ENCODE results near the gene GYPA.
"Not testable (repeated sequence)": the region's sequence is repeated elsewhere in the genome, so short reads cannot be mapped to it uniquely, and the experiment has no call there.

GYPA gene

GRCh38 chr4:144142690-144143326 is 2.3 kb upstream of the GYPA start:
- peak in 1 of 2 experiments; percentile 11 for DNase-seq (ENCODE audit: low read depth in 1 of 2, low spot score in 1 of 2)
- H3K4me3 ChIP-seq (replicated peaks; ENCODE audit: insufficient read depth, low read length); H3K27ac ChIP-seq (replicated peaks); H3K27me3 ChIP-seq (ENCODE audit: insufficient read depth, poor library complexity, severe bottlenecking): not testable (repeated sequence)
- TF ChIP-seq CTCF (IDR thresholded peaks at IDR 0.05; ENCODE audit: insufficient read depth, low read length) = peak; percentile 25

- H3K27ac ChIP-seq (replicated peaks) = no peak overlapping the region
- no peak overlapping the region for H3K4me3 ChIP-seq (replicated peaks; ENCODE audit: insufficient read depth, low read length)
- H3K27me3 ChIP-seq (ENCODE audit: insufficient read depth, poor library complexity, severe bottlenecking) = no peaks in the 10 kb centered on the region
- no peak for DNase-seq (ENCODE audit: low read depth in 1 of 2, low spot score in 1 of 2)
- TF ChIP-seq POLR2AphosphoS5 (IDR thresholded peaks at IDR 0.05; ENCODE audit: low read depth) (no peak), CTCF (IDR thresholded peaks at IDR 0.05; ENCODE audit: insufficient read depth, low read length) (no peak), GABPA (IDR thresholded peaks at IDR 0.05; ENCODE audit: low read depth) (no peak), REST (IDR thresholded peaks at IDR 0.05; ENCODE audit: insufficient replicate concordance, low read depth) (no peak)
Measured at GRCh38 chr4:144141493-144141892, 975 bp upstream of the GYPA start.

- not testable (repeated sequence) for H3K27ac ChIP-seq (replicated peaks); H3K4me3 ChIP-seq (replicated peaks; ENCODE audit: insufficient read depth, low read length); DNase-seq (ENCODE audit: low read depth in 1 of 2, low spot score in 1 of 2); H3K27me3 ChIP-seq (ENCODE audit: insufficient read depth, poor library complexity, severe bottlenecking)
Measured at GRCh38 chr4:144139991-144140390, 527 bp downstream of the GYPA start.

GRCh38 chr4:144139547-144139946 is 971 bp downstream of the GYPA start:
- H3K4me3 ChIP-seq (replicated peaks; ENCODE audit: insufficient read depth, low read length); H3K27me3 ChIP-seq (ENCODE audit: insufficient read depth, poor library complexity, severe bottlenecking); DNase-seq (ENCODE audit: low read depth in 1 of 2, low spot score in 1 of 2); H3K27ac ChIP-seq (replicated peaks): not testable (repeated sequence)

GRCh38 chr4:144138239-144138638 is 2.3 kb downstream of the GYPA start:
- H3K27ac ChIP-seq (replicated peaks); H3K27me3 ChIP-seq (ENCODE audit: insufficient read depth, poor library complexity, severe bottlenecking); H3K4me3 ChIP-seq (replicated peaks; ENCODE audit: insufficient read depth, low read length); DNase-seq (ENCODE audit: low read depth in 1 of 2, low spot score in 1 of 2): not testable (repeated sequence)

- not testable (repeated sequence) for H3K27ac ChIP-seq (replicated peaks); H3K4me3 ChIP-seq (replicated peaks; ENCODE audit: insufficient read depth, low read length); DNase-seq (ENCODE audit: low read depth in 1 of 2, low spot score in 1 of 2); H3K27me3 ChIP-seq (ENCODE audit: insufficient read depth, poor library complexity, severe bottlenecking)
Measured at GRCh38 chr4:144137137-144137931, 3.2 kb downstream of the GYPA start.

GRCh38 chr4:144136189-144136588 is 4.3 kb downstream of the GYPA start:
- not testable (repeated sequence) for DNase-seq (ENCODE audit: low read depth in 1 of 2, low spot score in 1 of 2); H3K27ac ChIP-seq (replicated peaks); H3K4me3 ChIP-seq (replicated peaks; ENCODE audit: insufficient read depth, low read length); H3K27me3 ChIP-seq (ENCODE audit: insufficient read depth, poor library complexity, severe bottlenecking)

GRCh38 chr4:144130167-144130566 is 10.4 kb downstream of the GYPA start:
- not testable (repeated sequence) for H3K27me3 ChIP-seq (ENCODE audit: insufficient read depth, poor library complexity, severe bottlenecking); H3K27ac ChIP-seq (replicated peaks); DNase-seq (ENCODE audit: low read depth in 1 of 2, low spot score in 1 of 2); H3K4me3 ChIP-seq (replicated peaks; ENCODE audit: insufficient read depth, low read length)

- H3K27ac ChIP-seq (replicated peaks); DNase-seq (ENCODE audit: low read depth in 1 of 2, low spot score in 1 of 2); H3K27me3 ChIP-seq (ENCODE audit: insufficient read depth, poor library complexity, severe bottlenecking): not testable (repeated sequence)
Measured at GRCh38 chr4:144129336-144129875, 11.1 kb downstream of the GYPA start.

GRCh38 chr4:144128709-144129320 is 11.7 kb downstream of the GYPA start:
- DNase-seq (ENCODE audit: low read depth in 1 of 2, low spot score in 1 of 2); H3K27ac ChIP-seq (replicated peaks); H3K27me3 ChIP-seq (ENCODE audit: insufficient read depth, poor library complexity, severe bottlenecking); H3K4me3 ChIP-seq (replicated peaks; ENCODE audit: insufficient read depth, low read length): not testable (repeated sequence)

More at GRCh38 chr4:144129336-144129875, 11.1 kb downstream of the GYPA start:
- not testable (repeated sequence) for H3K4me3 ChIP-seq (replicated peaks; ENCODE audit: insufficient read depth, low read length)
